Keratinocyte (primary cell): ENCODE measurements around the gene CANX. TPM values are rescaled to one million over a fixed set of nuclear protein-coding genes. Genes with fewer than 3 reads are reported as not detected.

Experiments
- DNase-seq: peaks from one replicate; pipeline ENCODE4 v3.0.0-alpha.2; 2011; ENCODE audit warnings: low read depth, missing footprints, low spot score
- FAIRE-seq: peaks from 2 replicates; lab custom pipeline; 2011; peaks lifted over from hg19 to GRCh38; lab: Jason Lieb, UNC
- H2AFZ ChIP-seq: 2 replicates; pipeline ENCODE4 v1.6.0; 2012; ENCODE audit warnings: low read length, control low read depth, inconsistent platforms; ENCODE audit not compliant: control insufficient read depth
- H3K27ac ChIP-seq: 2 replicates; pipeline ENCODE4 v1.5.1; 2011; ENCODE audit warnings: low read length; ENCODE audit not compliant: control insufficient read depth, insufficient read depth
- H3K27me3 ChIP-seq: 3 replicates; pipeline ENCODE4 v1.6.0; 2011; ENCODE audit warnings: low read length; ENCODE audit not compliant: control insufficient read depth, insufficient read depth; ENCODE audit errors: extremely low read depth
- H3K36me3 ChIP-seq, 2 experiments: 2 replicates in 1 of 2; 3 replicates in 1 of 2; pipeline ENCODE4 v1.5.1; 2011; ENCODE audit warnings: low read length in 2 of 2, mild to moderate bottlenecking in 1 of 2; ENCODE audit not compliant: control insufficient read depth in 2 of 2, insufficient read depth in 2 of 2; ENCODE audit errors: extremely low read depth in 1 of 2
- H3K4me1 ChIP-seq: 3 replicates; pipeline ENCODE4 v1.5.1; 2011; ENCODE audit warnings: low read length; ENCODE audit not compliant: control insufficient read depth, insufficient read depth; ENCODE audit errors: extremely low read depth
- H3K4me2 ChIP-seq: 3 replicates; pipeline ENCODE4 v1.6.0; 2011; ENCODE audit warnings: low read depth, low read length; ENCODE audit not compliant: control insufficient read depth, insufficient read depth; ENCODE audit errors: extremely low read depth
- H3K4me3 ChIP-seq, 3 experiments: fragments of 200-600 bp in 1 of 3; sonication (generic) in 1 of 3; 2 replicates in 2 of 3; 3 replicates in 1 of 3; pipeline ENCODE4 v1.5.1; 2011 to 2016; ENCODE audit warnings: low read length in 3 of 3, mild to moderate bottlenecking in 3 of 3, control low read depth in 2 of 3, inconsistent platforms in 1 of 3, low read depth in 1 of 3, mixed read lengths in 1 of 3, mixed run types in 1 of 3, moderate library complexity in 1 of 3; ENCODE audit not compliant: control insufficient read depth in 2 of 3, insufficient read depth in 2 of 3; ENCODE audit errors: extremely low read depth in 1 of 3
- H3K79me2 ChIP-seq: 2 replicates; pipeline ENCODE4 v1.6.0; 2012; ENCODE audit warnings: low read length; ENCODE audit not compliant: control insufficient read depth, insufficient read depth
- H3K9ac ChIP-seq: 3 replicates; pipeline ENCODE4 v1.6.0; 2011; ENCODE audit warnings: low read length; ENCODE audit not compliant: control insufficient read depth, insufficient read depth; ENCODE audit errors: extremely low read depth
- H3K9me1 ChIP-seq: 3 replicates; pipeline ENCODE4 v1.6.0; 2011; ENCODE audit warnings: low read length; ENCODE audit not compliant: control insufficient read depth, insufficient read depth; ENCODE audit errors: extremely low read depth
- H3K9me3 ChIP-seq: 2 replicates; pipeline ENCODE4 v1.5.1; 2012; ENCODE audit warnings: low read depth, low read length; ENCODE audit not compliant: control insufficient read depth
- H4K20me1 ChIP-seq: 3 replicates; pipeline ENCODE4 v1.6.0; 2011; ENCODE audit warnings: low read length; ENCODE audit not compliant: control insufficient read depth, insufficient read depth; ENCODE audit errors: extremely low read depth
- EZH2 ChIP-seq: IDR thresholded peaks from one replicate; pipeline ENCODE4 v1.6.1; 2012; ENCODE audit warnings: inconsistent platforms, mild to moderate bottlenecking, low read length, moderate library complexity
- dilution Hi-C: fragments of 300-500 bp; cut with MboI; formaldehyde crosslinking; loops from one replicate; pipeline ENCODE4 v1.7.0; 2020; ENCODE audit warnings: low sequenced_read_pairs; ENCODE audit not compliant: extremely low pct_ligation_motif_present
- polyA plus RNA-seq, 5 experiments: library from polyadenylated mRNA; depleted of rRNA in 3 of 5; stranded (reverse) in 3 of 5; stranded (forward) in 1 of 5; unstranded in 1 of 5; fragments of >200 nt; gene quantifications; 1 replicate in 1 of 5; 2 replicates in 3 of 5; 3 replicates in 1 of 5; pipeline versions ENCODE4 v1.2.1 to v1.2.3, GENCODE V29; 2011 to 2012; ENCODE audit warnings: missing spikeins in 2 of 5, low read depth in 1 of 5, low replicate concordance in 1 of 5
- TF ChIP-seq, protein P1 (sequence below), 3 experiments: IDR thresholded peaks in 1 of 3; conservative IDR thresholded peaks in 1 of 3; optimal IDR thresholded peaks in 1 of 3; 2 replicates in 2 of 3; 3 replicates in 1 of 3; pipeline versions ENCODE3 to v1.5.1; 2011; ENCODE audit warnings: low read length in 3 of 3, mild to moderate bottlenecking in 3 of 3, moderate library complexity in 2 of 3, control low read depth in 1 of 3, inconsistent platforms in 1 of 3; ENCODE audit not compliant: insufficient read depth in 2 of 3; ENCODE audit errors: extremely low read depth in 1 of 3

Gene CANX
- polyA plus RNA-seq, 1 donor (not counting 4 experiments of a cell fraction or from before 2014, with no cell fraction given), result 720 TPM

DNA sequence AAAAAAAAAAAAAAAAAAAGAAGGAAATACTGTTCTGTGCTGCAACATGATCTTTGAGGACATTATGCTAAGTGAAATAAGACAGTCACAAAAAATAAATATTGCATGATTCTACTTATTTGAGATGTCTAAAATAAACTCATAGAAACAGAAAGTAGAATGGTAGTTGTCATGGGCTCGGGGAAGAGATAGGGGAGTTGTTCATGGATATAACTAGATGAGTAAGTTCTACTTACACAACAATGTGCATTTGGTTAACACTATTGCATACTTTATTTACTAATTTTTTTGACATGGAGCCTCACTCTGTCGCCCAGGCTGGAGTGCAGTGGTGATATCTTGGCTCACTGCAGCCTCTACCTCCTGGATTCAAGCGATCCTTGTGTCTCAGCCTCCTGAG is 49.0 kb downstream of the CANX start:
- no peaks in the 10 kb centered on the region for H3K27me3 ChIP-seq
- no peaks in the 10 kb centered on the region for H3K4me1 ChIP-seq
- H3K4me2 ChIP-seq, result no peak overlapping the region
- no peak overlapping the region for H3K4me3 ChIP-seq
- FAIRE-seq (no peak), DNase-seq (no peak)
- H3K36me3 ChIP-seq, result peaks cover 3 to 4% of the 10 kb centered on the region in 2 experiments
- TF ChIP-seq EZH2, result no peak
- TF ChIP-seq, protein P1, sequence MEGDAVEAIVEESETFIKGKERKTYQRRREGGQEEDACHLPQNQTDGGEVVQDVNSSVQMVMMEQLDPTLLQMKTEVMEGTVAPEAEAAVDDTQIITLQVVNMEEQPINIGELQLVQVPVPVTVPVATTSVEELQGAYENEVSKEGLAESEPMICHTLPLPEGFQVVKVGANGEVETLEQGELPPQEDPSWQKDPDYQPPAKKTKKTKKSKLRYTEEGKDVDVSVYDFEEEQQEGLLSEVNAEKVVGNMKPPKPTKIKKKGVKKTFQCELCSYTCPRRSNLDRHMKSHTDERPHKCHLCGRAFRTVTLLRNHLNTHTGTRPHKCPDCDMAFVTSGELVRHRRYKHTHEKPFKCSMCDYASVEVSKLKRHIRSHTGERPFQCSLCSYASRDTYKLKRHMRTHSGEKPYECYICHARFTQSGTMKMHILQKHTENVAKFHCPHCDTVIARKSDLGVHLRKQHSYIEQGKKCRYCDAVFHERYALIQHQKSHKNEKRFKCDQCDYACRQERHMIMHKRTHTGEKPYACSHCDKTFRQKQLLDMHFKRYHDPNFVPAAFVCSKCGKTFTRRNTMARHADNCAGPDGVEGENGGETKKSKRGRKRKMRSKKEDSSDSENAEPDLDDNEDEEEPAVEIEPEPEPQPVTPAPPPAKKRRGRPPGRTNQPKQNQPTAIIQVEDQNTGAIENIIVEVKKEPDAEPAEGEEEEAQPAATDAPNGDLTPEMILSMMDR (optimal IDR thresholded peaks at IDR 0.05 in 1 of 3, IDR thresholded peaks at IDR 0.05 in 1 of 3, conservative IDR thresholded peaks at IDR 0.05 in 1 of 3; ENCODE audit: extremely low read depth in 1 of 3, insufficient read depth in 2 of 3, low read length in 3 of 3), result no peak
- no peaks in the 10 kb centered on the region for H3K9me3 ChIP-seq
- H3K9ac ChIP-seq, result no peak overlapping the region
- dilution Hi-C loops, result loop anchor here (25.0 kb wide), 1 partner anchor 89 kb away; no protein-coding TSS in a partner anchor
- peaks cover 67% of the 10 kb centered on the region for H3K79me2 ChIP-seq
- no peak overlapping the region for H2AFZ ChIP-seq
- H4K20me1 ChIP-seq, result no peaks in the 10 kb centered on the region
- no peaks in the 10 kb centered on the region for H3K9me1 ChIP-seq
- H3K27ac ChIP-seq, result no peak overlapping the region

DNA sequence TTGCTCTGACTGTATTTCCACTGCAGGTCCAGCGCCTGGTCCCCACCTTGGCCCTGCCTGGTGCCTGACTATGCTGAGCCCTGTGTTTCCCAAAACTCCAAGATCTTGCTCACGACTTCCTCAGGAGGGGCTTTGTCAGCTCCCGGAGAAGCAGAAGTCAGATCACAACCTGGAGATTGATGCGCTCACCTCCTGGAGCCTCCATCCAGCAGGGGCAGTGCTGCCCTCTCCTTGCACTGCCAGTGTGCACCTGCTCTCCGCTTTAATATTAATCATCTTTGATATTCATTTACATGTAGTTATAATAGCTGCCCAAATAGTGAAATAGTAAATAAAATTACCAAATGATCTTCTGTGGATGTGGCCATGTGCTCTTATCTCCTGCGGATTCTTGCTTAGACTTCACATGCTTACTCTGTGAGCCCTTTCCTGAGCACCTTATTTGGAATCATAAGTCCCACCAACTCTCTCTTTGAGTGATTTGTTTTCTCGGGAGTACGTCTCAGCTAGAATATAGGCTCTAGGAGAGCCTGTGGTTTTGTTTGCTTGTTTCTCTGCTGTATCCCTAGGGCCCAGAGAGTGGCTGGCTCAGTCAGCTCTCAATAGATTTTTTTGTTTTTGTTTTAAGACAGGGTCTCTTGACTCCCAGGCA is 51.2 kb downstream of the CANX start:
- peaks cover 3 to 4% of the 10 kb centered on the region in 2 experiments for H3K36me3 ChIP-seq
- H3K9ac ChIP-seq, result no peak overlapping the region
- TF ChIP-seq EZH2, result no peak
- TF ChIP-seq, protein P1 (optimal IDR thresholded peaks at IDR 0.05 in 1 of 3, IDR thresholded peaks at IDR 0.05 in 1 of 3, conservative IDR thresholded peaks at IDR 0.05 in 1 of 3; ENCODE audit: extremely low read depth in 1 of 3, insufficient read depth in 2 of 3, low read length in 3 of 3), result no peak
- no peaks in the 10 kb centered on the region for H3K9me3 ChIP-seq
- peaks cover 76% of the 10 kb centered on the region for H3K79me2 ChIP-seq
- no peak overlapping the region for H2AFZ ChIP-seq
- H3K9me1 ChIP-seq, result no peaks in the 10 kb centered on the region
- dilution Hi-C loops, result loop anchor here (25.0 kb wide), 1 partner anchor 87 kb away; no protein-coding TSS in a partner anchor
- no peak overlapping the region for H3K4me2 ChIP-seq
- H3K27me3 ChIP-seq, result no peaks in the 10 kb centered on the region
- DNase-seq, result no peak
- no peak for FAIRE-seq
- no peak overlapping the region for H3K27ac ChIP-seq
- H3K4me1 ChIP-seq, result no peaks in the 10 kb centered on the region
- H3K4me3 ChIP-seq, result no peak overlapping the region
- no peaks in the 10 kb centered on the region for H4K20me1 ChIP-seq
